Measurements from ENCODE around the gene AGK.
"Not testable (repeated sequence)": the region's sequence is repeated elsewhere in the genome, so short reads cannot be mapped to it uniquely, and the experiment has no call there.

The AGK gene

DNA sequence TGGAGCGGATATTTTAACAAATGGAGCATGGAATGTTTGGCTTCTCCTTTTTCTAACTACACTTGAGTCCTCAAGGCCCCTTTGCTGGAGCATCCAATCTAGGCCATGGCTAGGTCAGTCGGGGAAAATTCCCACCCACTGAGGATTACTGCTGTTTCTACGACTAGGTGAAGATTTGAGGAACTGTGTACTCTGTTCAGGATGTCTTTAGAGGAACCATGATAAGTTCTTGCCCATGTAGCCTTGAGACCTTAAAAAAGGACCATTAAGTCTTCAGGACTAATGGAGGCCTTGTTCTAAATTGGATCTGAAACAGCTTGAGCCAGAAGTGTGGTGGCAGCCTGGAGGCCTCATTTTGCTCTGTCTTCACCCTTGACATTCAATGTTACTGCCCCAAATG, 6.2 kb downstream of the AGK start:
- DNase-seq: no peak

GRCh38 chr7:141557831-141558531, 6.8 kb downstream of the AGK start:
- DNase-seq: not testable (repeated sequence)

DNA sequence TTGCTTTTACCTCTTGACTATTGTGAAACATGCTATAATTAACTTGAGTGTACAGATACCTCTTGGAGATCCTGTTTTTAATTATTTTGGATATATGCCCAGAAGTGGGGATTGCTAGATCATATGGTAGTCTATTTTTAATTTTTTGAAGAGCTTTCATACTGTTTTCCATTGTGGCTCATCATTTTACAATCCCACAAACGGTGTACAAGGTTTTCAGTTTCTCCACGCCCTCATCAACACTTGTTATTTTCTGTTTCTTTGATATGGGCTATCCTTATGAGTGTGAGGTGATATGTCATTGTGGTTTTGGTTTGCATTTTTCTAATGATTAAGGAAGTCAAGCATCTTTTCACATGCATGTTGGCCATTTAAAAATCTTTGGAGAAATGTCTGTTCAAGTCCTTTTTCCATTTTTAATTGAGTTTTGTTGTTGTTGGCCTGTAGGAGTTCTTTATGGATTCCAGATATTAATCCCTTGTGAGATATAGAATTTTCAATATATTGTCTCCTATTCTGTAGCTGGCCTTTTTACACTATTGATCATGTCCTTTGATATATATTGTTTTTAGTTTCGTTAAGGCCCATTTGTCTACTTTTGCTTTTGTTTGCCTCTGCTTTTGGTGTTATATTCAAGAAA, 7.5 kb downstream of the AGK start:
- no peak for DNase-seq

DNA sequence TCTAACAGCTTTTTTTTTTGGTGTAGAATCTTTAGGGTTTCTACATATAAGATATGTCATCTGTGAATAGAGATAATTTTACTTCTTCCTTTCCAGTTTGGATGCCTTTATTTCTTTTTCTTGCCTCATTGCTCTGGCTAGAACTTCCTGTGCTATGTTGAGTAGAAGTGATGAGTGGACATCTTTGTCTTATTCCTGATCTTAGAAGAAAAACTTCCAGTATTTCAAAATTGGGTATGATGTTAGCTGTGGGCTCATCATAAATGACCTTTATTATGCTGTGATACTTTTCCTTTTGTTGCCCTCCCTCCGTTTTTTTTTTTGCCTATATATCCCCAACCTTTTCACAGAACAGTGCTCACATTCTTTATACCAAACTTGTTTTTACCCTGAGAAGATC, 8.8 kb downstream of the AGK start:
- no peak for DNase-seq

GRCh38 chr7:141562036-141562435, 10.8 kb downstream of the AGK start:
- no peak for DNase-seq

GRCh38 chr7:141562543-141562942, 11.3 kb downstream of the AGK start:
- DNase-seq: no peak

GRCh38 chr7:141562972-141563371, 11.8 kb downstream of the AGK start:
- DNase-seq: no peak

DNA sequence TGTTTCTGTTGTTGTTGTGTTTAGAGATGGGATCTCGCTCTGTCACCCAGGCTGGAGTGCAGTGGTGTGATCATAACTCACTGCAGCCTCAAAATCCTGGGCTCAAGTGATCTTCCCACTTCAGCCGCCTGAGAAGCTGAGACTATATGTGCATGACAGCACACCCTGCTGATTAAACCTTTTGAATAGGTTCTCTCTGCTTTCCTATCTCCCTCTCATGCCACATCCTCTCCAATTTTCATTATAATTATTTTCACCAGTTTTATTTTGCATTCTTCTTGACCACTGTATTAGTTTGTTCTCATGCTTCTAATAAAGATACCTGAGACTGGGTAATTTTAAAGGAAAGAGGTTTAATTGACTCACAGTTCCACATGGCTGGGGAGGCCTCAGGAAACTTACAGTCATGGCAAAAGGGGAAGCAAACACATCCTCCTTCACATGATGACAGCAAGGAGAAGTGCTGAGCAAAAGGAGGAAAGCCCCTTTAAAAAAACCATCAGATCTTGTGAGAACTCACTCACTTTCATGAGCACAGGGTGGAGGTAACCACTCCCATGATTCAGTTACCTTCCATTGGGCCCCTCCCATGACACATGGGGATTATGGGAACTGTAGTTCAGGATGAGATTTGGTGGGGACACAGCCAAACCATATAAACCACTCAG, 12.9 kb downstream of the AGK start:
- DNase-seq: no peak

DNA sequence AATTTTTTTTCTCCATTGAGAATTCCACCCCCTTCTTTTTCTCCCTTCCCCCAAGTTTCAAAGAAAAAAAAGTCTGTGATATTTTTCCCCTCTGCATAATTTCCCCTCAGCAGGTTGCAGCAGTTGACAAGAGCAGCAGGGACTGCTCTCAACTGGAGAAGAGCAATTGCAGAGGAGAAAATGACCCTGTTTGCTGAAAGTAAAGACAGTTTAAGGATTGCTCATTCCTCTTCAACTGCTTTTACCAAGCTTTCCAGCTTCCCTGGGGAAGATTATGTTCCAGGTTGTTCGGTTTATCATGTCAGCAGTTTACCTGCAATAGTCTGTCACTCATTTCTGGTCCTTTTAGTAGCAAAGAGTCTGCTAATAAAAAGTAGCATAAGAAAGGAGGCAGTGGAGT, 16.2 kb downstream of the AGK start:
- DNase-seq: no peak

DNA sequence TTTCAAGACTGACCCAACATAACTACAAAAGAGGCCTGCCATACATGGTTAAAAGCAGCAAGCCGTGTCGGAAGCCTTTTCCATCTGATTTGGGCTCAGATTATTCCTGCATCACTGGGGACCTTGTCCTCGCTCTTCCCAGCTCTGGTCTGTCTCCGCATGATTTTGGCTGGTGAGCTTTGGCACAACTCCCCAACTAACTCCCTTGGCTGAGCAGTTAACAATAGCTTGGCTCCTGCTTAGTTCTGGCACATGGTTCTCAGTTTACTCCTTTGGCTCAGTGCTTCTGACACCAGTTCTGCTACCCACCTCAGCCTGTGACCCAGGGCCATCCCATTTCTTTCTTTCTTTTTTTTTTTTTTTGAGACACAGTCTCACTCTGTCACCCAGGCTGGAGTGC, 17.0 kb downstream of the AGK start:
- no peak for DNase-seq

DNA sequence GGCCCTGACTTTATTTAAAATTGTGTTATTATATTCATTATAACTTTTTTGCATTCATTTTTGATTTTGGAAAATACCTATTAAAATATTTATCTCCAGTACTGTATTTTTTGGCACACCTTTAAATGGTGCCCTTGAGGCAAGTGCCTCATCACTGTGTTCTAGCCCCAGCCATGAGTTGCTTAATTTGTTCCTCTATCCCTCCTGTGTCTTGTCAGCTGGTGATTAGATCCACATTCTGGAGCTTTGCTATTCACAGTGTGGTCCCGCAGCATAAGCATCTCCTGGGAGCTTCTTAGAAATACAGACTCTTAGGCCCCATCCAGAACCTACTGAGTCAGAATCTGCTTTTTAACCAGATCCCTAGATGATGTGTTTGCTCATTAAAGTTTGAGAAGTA, 19.8 kb downstream of the AGK start:
- DNase-seq: no peak

DNA sequence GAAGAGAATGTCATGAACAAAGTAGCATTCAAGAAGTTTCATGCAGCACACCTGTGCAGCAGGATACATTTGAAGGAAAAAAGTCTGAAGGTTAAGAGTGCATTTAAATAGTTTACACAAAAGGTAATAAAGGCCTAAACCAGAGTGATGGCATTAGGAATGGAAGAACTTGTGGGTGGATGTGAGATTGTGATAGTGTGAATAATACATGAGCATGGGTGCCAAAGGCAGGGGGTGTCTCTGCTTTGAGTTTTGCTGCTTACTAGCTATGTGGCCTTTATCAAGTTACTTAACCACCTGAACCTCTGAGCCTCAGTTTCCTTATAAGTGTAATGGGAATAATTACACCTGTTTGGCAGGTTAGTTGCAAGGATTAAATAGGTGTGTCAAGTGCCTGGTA, 21.0 kb downstream of the AGK start:
- no peak for DNase-seq

- DNase-seq: no peak
These were observed 22.3 kb downstream of the AGK start for GRCh38 chr7:141573511-141573910.

DNA sequence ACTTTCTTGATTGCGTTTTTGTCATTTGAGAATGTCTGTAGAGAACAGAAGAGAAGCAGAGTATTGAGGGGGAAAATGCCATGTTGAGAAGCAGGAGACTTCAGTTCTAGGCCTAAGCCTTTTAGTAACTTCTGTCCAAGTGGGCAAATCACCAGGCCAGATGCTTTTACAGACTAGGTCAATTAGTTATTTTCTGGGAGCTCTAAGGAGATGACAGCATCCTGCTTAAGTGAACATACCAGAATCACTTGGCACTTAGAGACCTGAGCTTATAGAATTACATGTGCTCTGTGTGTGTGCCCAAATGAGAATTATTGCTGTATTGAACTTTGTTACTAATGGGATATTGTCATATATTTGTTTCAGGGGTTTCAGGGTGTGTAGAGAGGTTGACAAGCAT, 24.0 kb downstream of the AGK start:
- DNase-seq: no peak

GRCh38 chr7:141575654-141576448, 24.6 kb downstream of the AGK start:
- no peak for DNase-seq

GRCh38 chr7:141577043-141577839, 26.0 kb downstream of the AGK start:
- no peak for DNase-seq

GRCh38 chr7:141579953-141580352, 28.7 kb downstream of the AGK start:
- DNase-seq: not testable (repeated sequence)

DNA sequence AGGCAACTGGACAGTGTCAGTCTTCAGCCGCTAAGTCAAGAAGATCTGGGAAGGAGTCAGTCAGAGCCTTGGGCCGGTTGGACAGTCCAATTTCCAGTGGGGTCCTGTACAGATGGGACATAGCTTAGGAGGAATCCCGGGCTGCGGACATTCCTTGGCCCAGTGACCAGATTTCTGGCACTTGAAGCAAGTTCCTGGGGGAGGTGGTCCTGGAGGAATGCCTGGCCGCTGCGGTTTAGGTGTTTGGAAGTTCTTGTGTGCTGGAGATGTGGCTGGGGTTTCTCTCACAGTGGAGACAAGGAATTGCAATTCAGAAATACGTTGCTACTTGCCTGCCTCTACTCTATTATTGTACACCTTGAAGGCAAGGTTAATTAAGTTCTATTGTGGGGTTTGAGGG, 30.9 kb downstream of the AGK start:
- DNase-seq: not testable (repeated sequence)

DNA sequence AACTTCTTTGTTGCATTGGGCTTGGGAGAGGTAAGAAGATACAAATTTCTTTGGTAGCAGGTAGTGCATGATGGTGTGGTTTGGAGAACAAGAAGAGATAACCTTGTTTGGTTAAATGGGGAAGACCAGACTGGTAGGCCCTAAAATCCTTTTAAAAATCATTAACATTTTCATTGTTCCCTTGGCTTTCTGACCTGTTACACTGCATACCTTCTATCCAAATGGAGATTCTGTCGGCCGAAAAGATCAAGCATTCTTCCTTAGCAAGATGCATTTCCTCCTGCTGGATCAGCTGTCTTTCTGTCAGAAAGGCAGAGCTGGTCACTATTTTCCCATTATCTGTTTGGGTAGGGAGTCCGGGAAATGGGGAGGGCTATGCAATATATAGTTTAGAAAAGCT, 33.7 kb downstream of the AGK start:
- no peak for DNase-seq

GRCh38 chr7:141585592-141586510, 34.6 kb downstream of the AGK start:
- no peak for DNase-seq

DNA sequence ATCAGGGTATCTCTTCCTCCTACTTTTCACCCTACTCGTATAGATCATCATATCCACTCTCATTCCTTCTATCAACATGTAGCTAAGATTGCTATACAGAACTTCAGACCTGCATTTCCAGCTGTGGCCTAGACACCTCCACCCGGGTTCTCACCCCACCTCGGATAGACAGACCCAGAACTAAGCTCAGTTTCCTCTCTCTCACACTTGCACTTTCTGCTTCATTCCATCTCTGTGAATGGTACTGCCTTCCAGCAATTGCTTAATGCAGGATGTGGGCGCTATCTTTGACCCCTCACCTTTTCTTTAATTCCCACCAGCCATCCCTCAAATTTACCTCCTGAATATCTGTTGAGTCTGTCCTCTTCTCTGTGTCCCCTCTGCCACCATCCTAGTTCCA, 35.7 kb downstream of the AGK start:
- DNase-seq: no peak

- DNase-seq: no peak
These were observed 36.1 kb downstream of the AGK start for GRCh38 chr7:141587304-141587703.

All from activated CD4-positive, alpha-beta T cell treated with anti-CD3 and anti-CD28 coated beads, Interleukin-2, amount 50 U/mL, for 1 hour (primary cell).